Neutrophil (primary cell): Measurements from ENCODE around the gene PCSK1.

ENCODE experiments used
- H3K27ac ChIP-seq: fragments of 200-600 bp; sonication (generic); 2 replicates; pipeline ENCODE4 v1.5.1; 2016; ENCODE audit warnings: mild to moderate bottlenecking, moderate library complexity
- H3K27me3 ChIP-seq: fragments of 200-600 bp; sonication (generic); 2 replicates; pipeline ENCODE4 v1.6.0; 2016; ENCODE audit warnings: mild to moderate bottlenecking
- H3K36me3 ChIP-seq: fragments of 200-600 bp; sonication (generic); 2 replicates; pipeline ENCODE4 v1.5.1; 2017
- H3K4me1 ChIP-seq, 2 experiments: fragments of 200-600 bp in 1 of 2; sonication (generic) in 1 of 2; 1 replicate in 1 of 2; 2 replicates in 1 of 2; pipeline versions ENCODE4 v1.5.1 to v1.6.1; 2013 to 2016; ENCODE audit warnings: low read depth in 1 of 2, low read length in 1 of 2, mild to moderate bottlenecking in 1 of 2, moderate library complexity in 1 of 2; ENCODE audit not compliant: control insufficient read depth in 1 of 2, insufficient read depth in 1 of 2
- H3K4me3 ChIP-seq, 2 experiments: fragments of 200-600 bp in 1 of 2; sonication (generic) in 1 of 2; 1 replicate in 1 of 2; 2 replicates in 1 of 2; pipeline ENCODE4 v1.5.1; 2013 to 2016; ENCODE audit warnings: low read depth in 1 of 2, low read length in 1 of 2, mild to moderate bottlenecking in 1 of 2, moderate library complexity in 1 of 2
- H3K9me3 ChIP-seq: fragments of 200-600 bp; sonication (generic); 2 replicates; pipeline ENCODE4 v1.5.1; 2016
- CTCF ChIP-seq: fragments of 200-600 bp; sonication (generic); IDR thresholded peaks from 2 replicates; pipeline ENCODE4 v1.5.1; 2016; ENCODE audit warnings: antibody characterized with exemption

Gene PCSK1

GRCh38 chr5:96354237-96354636 is 78.8 kb downstream of the PCSK1 start:
- no peak overlapping the region for H3K4me3 ChIP-seq
- no peaks in the 10 kb centered on the region for H3K36me3 ChIP-seq
- no peak for TF ChIP-seq CTCF
- no peaks in the 10 kb centered on the region for H3K4me1 ChIP-seq
- no peak overlapping the region for H3K27ac ChIP-seq
- H3K27me3 ChIP-seq: peaks cover 22% of the 10 kb centered on the region
- no peaks in the 10 kb centered on the region for H3K9me3 ChIP-seq

- Histone ChIP-seq H3K36me3 (no peaks in the 10 kb centered on the region), H3K27ac (no peak overlapping the region), H3K4me3 (no peak overlapping the region), H3K4me1 (no peaks in the 10 kb centered on the region), H3K9me3 (no peaks in the 10 kb centered on the region), H3K27me3 (peaks cover 20% of the 10 kb centered on the region)
- TF ChIP-seq CTCF: no peak
Observed at GRCh38 chr5:96353220-96353619, 79.8 kb downstream of the PCSK1 start.

GRCh38 chr5:96350678-96351077 is 82.4 kb downstream of the PCSK1 start:
- Histone ChIP-seq H3K36me3 (no peaks in the 10 kb centered on the region), H3K4me1 (peaks cover 0 to 5% of the 10 kb centered on the region in 2 experiments), H3K4me3 (no peak overlapping the region), H3K27me3 (peaks cover 20% of the 10 kb centered on the region), H3K27ac (no peak overlapping the region), H3K9me3 (no peaks in the 10 kb centered on the region)
- no peak for TF ChIP-seq CTCF

GRCh38 chr5:96348536-96348935 is 84.5 kb downstream of the PCSK1 start:
- H3K9me3 ChIP-seq: no peaks in the 10 kb centered on the region
- peaks cover 6 to 25% of the 10 kb centered on the region in 2 experiments for H3K4me1 ChIP-seq
- no peak for TF ChIP-seq CTCF
- H3K27ac ChIP-seq: no peak overlapping the region
- no peaks in the 10 kb centered on the region for H3K36me3 ChIP-seq
- no peak overlapping the region for H3K4me3 ChIP-seq
- H3K27me3 ChIP-seq: peaks cover 20% of the 10 kb centered on the region

GRCh38 chr5:96347502-96348292 is 85.4 kb downstream of the PCSK1 start:
- H3K4me3 ChIP-seq: no peak overlapping the region
- no peak overlapping the region for H3K27ac ChIP-seq
- no peaks in the 10 kb centered on the region for H3K9me3 ChIP-seq
- TF ChIP-seq CTCF: no peak
- H3K4me1 ChIP-seq: peaks cover 15 to 34% of the 10 kb centered on the region in 2 experiments
- peaks cover 20% of the 10 kb centered on the region for H3K27me3 ChIP-seq
- no peaks in the 10 kb centered on the region for H3K36me3 ChIP-seq
